Body of pancreas (tissue), 4 donors: ENCODE measurements around the gene SCARF1. TPM values are rescaled to one million over a fixed set of nuclear protein-coding genes. Genes with fewer than 3 reads are reported as not detected.
"Not testable (repeated sequence)": the region's sequence is repeated elsewhere in the genome, so short reads cannot be mapped to it uniquely, and the experiment has no call there.

Experiments used
- ATAC-seq: fragments of 150-250 bp; one replicate; pipeline ENCODE4 v1.9.1; 2016
- DNase-seq, 4 donors: peaks; one replicate each; pipeline ENCODE4 v3.0.0-alpha.2; 2019
- H3K27ac ChIP-seq, 4 donors: fragments of 200-600 bp; sonication (generic); 1 replicate in 3 of 4; 2 replicates in 1 of 4; pipeline versions ENCODE4 v1.5.1 to v1.6.1; 2016 to 2019; ENCODE audit warnings: mild to moderate bottlenecking in 1 of 4, mixed read lengths in 1 of 4, moderate library complexity in 1 of 4
- H3K27me3 ChIP-seq, 2 donors: fragments of 200-600 bp; sonication (generic); one replicate each; pipeline ENCODE4 v1.6.0; 2016; ENCODE audit warnings: mild to moderate bottlenecking in 1 of 2
- H3K36me3 ChIP-seq, 2 donors: fragments of 200-600 bp; sonication (generic); replicated peaks in 1 of 2; 2 replicates each; pipeline ENCODE4 v1.5.1; 2016; ENCODE audit warnings: low read depth in 2 of 2; ENCODE audit not compliant: insufficient read depth in 1 of 2
- H3K4me1 ChIP-seq: fragments of 200-600 bp; sonication (generic); one replicate; pipeline ENCODE4 v1.6.0; 2016
- H3K4me3 ChIP-seq, 2 donors: fragments of 200-600 bp; sonication (generic); 1 replicate in 1 of 2; 2 replicates in 1 of 2; pipeline ENCODE4 v1.5.1; 2016 to 2019
- H3K9me3 ChIP-seq, 3 donors: fragments of 200-600 bp; sonication (generic); 1 replicate in 2 of 3; 2 replicates in 1 of 3; pipeline ENCODE4 v1.5.1; 2016
- CTCF ChIP-seq, 7 experiments: fragments of 450-650 bp in 4 of 7; fragments of 200-600 bp in 3 of 7; sonication (generic) in 3 of 7; IDR thresholded peaks; one replicate each; pipeline ENCODE4 v1.5.1; 2016 to 2019; ENCODE audit warnings: antibody characterized with exemption in 7 of 7
- POLR2A ChIP-seq, 3 donors: fragments of 450-650 bp; IDR thresholded peaks; one replicate each; pipeline ENCODE4 v1.6.1; 2016; ENCODE audit warnings: antibody characterized with exemption in 3 of 3, mild to moderate bottlenecking in 2 of 3
- WGBS, 2 donors: methylation state at CpG; one replicate each; pipeline ENCODE4 v1.1.5; 2017; 5-methylcytosine and 5-hydroxymethylcytosine counted together
- intact Hi-C: fragments of 100-400 bp; cut with DNase I; formaldehyde crosslinking; loops from one replicate; pipeline ENCODE4 v1.15.1; 2023
- total RNA-seq, 2 donors: library from RNA; depleted of rRNA; stranded (reverse); fragments of >200 nt; gene quantifications; one replicate each; pipeline ENCODE4 v1.1.0, GENCODE V29; 2016

Gene SCARF1, protein sequence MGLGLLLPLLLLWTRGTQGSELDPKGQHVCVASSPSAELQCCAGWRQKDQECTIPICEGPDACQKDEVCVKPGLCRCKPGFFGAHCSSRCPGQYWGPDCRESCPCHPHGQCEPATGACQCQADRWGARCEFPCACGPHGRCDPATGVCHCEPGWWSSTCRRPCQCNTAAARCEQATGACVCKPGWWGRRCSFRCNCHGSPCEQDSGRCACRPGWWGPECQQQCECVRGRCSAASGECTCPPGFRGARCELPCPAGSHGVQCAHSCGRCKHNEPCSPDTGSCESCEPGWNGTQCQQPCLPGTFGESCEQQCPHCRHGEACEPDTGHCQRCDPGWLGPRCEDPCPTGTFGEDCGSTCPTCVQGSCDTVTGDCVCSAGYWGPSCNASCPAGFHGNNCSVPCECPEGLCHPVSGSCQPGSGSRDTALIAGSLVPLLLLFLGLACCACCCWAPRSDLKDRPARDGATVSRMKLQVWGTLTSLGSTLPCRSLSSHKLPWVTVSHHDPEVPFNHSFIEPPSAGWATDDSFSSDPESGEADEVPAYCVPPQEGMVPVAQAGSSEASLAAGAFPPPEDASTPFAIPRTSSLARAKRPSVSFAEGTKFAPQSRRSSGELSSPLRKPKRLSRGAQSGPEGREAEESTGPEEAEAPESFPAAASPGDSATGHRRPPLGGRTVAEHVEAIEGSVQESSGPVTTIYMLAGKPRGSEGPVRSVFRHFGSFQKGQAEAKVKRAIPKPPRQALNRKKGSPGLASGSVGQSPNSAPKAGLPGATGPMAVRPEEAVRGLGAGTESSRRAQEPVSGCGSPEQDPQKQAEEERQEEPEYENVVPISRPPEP
- 10 to 100 TPM in 1 of 2 donors, 1 to 10 TPM in 1; 9.1 to 15.5 TPM for total RNA-seq

GRCh38 chr17:1645207-1646171 is at the start of gene SCARF1:
Gene SCARF1, minus strand, starts transcription at chr17:1645732. Its CDS starts 35 bp downstream, at chr17:1645697.
- H3K4me1 ChIP-seq, result peaks cover 52% of the 10 kb centered on the region
- H3K27ac ChIP-seq, result peak within 1 kb of the TSS in 2 of 4 donors; percentile 53 to 54
- H3K4me3 ChIP-seq, result no peak within 1 kb of the TSS
- no peaks in the 10 kb centered on the region for H3K36me3 ChIP-seq
- WGBS, 2 donors, result 67 to 74% methylated on average over 12 to 25 of the region's 25 CpGs
- TF ChIP-seq POLR2A (IDR thresholded peaks at IDR 0.05), result peak in 2 of 3 donors; percentile 22 to 30
- no peak for TF ChIP-seq CTCF (IDR thresholded peaks at IDR 0.05)
- H3K9me3 ChIP-seq, result no peaks in the 10 kb centered on the region
- intact Hi-C loops, result no loop called here
- H3K27me3 ChIP-seq, result no peaks in the 10 kb centered on the region
- no peak for ATAC-seq
- DNase-seq, result no peak

DNA sequence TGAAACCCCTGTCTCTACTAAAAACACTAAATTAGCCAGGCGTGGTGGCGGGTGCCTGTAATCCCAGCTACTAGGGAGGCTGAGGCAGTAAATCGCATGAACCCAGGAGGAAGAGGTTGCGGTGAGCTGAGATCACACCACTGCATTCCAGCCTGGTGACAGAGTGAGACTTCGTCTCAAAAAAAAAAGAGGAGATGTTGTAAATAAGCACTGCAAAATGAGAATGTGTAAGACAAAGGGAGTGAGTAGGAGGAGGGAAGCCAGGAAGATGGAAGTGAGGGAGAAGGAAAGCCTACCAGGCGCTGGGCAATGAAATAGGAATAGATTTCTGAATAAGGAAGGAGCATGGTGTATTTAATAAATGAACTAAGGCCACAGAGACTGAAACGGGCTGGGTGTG is 47.8 kb upstream of the SCARF1 start:
- intact Hi-C loops, result no loop called here
- H3K27me3 ChIP-seq, result no peaks in the 10 kb centered on the region
- no peaks in the 10 kb centered on the region for H3K4me1 ChIP-seq
- 87 to 92% methylated on average over 7 of the region's 7 CpGs for WGBS, 2 donors
- DNase-seq, result no peak
- no peak overlapping the region for H3K4me3 ChIP-seq
- no peak overlapping the region for H3K27ac ChIP-seq
- H3K9me3 ChIP-seq, result no peaks in the 10 kb centered on the region
- ATAC-seq, result no peak
- H3K36me3 ChIP-seq, result no peaks in the 10 kb centered on the region
- TF ChIP-seq CTCF (IDR thresholded peaks at IDR 0.05), result no peak
- no peak for TF ChIP-seq POLR2A (IDR thresholded peaks at IDR 0.05)

GRCh38 chr17:1690544-1691221 is 45.2 kb upstream of the SCARF1 start:
- intact Hi-C loops, result no loop called here
- 79 to 80% methylated on average over 5 to 8 of the region's 8 CpGs for WGBS, 2 donors
- H3K36me3 ChIP-seq, result no peaks in the 10 kb centered on the region
- no peak overlapping the region for H3K27ac ChIP-seq
- no peak for DNase-seq
- no peak overlapping the region for H3K4me3 ChIP-seq
- TF ChIP-seq CTCF (IDR thresholded peaks at IDR 0.05) (no peak), POLR2A (IDR thresholded peaks at IDR 0.05) (no peak)
- ATAC-seq, result no peak
- no peaks in the 10 kb centered on the region for H3K27me3 ChIP-seq
- no peaks in the 10 kb centered on the region for H3K4me1 ChIP-seq
- no peaks in the 10 kb centered on the region for H3K9me3 ChIP-seq

GRCh38 chr17:1688405-1688804 is 42.9 kb upstream of the SCARF1 start:
- H3K4me1 ChIP-seq, H3K27ac ChIP-seq, H3K36me3 ChIP-seq, DNase-seq, H3K9me3 ChIP-seq, H3K4me3 ChIP-seq, ATAC-seq, intact Hi-C loops, H3K27me3 ChIP-seq: not testable (repeated sequence)
- WGBS, 2 donors, result 62 to 69% methylated on average over 5 to 6 of the region's 6 CpGs
